Measurements from ENCODE around the gene SHROOM3. TPM values are rescaled to one million over a fixed set of nuclear protein-coding genes. Genes with fewer than 3 reads are reported as not detected.

Gene SHROOM3
- total RNA-seq, 2 experiments from 2014 or later: not detected

DNA sequence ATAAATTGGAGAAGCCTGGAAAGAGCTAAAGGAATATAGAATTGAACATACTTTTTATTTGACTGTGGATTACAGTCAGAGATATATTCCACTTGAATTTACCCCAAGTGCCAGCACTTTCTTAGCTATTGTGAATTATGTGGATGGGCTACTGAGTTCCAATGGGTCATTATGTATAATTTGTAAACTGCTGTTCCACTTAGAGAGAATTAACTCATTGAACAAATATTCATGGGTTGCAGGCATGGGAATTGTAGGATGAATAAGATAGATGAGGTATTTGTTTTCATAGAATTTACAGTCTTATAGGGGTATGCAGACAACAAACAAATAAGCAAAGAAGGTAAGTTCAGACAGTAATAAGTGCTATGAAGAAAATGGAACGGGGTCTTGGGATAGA is 195.7 kb downstream of the SHROOM3 start:
- no peak for DNase-seq
- Mint-ChIP-seq H3K9me3 (no peaks in the 10 kb centered on the region), H3K27ac (no peak overlapping the region), H3K4me1 (no peaks in the 10 kb centered on the region), H3K4me3 (no peak overlapping the region), H3K36me3 (ENCODE audit: low read depth) (no peaks in the 10 kb centered on the region), H3K27me3 (peaks cover 36% of the 10 kb centered on the region)
- CTCF ChIA-PET: no interaction called here
- POLR2A ChIA-PET: no interaction called here

DNA sequence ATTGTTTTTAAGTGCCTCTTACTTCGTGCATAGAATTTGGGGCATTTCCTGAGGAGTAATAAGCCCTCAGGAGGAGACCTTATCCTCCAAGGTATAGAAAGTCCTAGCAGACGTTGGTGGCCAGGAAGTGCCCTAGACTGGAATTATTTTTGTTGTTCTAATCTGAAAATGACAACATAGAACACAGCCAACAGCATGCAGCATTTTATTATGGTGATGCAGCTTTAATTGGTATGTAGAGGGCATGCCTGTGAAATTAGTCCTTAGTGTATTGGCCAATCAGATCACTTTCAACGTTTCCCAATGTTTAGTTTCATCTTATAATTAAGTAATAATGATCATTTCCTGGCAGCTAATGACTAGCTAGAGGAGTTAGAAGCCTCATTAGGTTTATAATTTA is 199.2 kb downstream of the SHROOM3 start:
- H3K36me3 Mint-ChIP-seq (ENCODE audit: low read depth): no peaks in the 10 kb centered on the region
- no peaks in the 10 kb centered on the region for H3K9me3 Mint-ChIP-seq
- no peak for DNase-seq
- POLR2A ChIA-PET: no interaction called here
- H3K4me3 Mint-ChIP-seq: no peak overlapping the region
- CTCF ChIA-PET: interaction anchor here (0.7 kb wide), 1 partner anchor 12 kb away, joined by 3 read pairs; no protein-coding TSS in a partner anchor
- H3K27ac Mint-ChIP-seq: no peak overlapping the region
- H3K4me1 Mint-ChIP-seq: no peaks in the 10 kb centered on the region
- peaks cover 33% of the 10 kb centered on the region for H3K27me3 Mint-ChIP-seq

DNA sequence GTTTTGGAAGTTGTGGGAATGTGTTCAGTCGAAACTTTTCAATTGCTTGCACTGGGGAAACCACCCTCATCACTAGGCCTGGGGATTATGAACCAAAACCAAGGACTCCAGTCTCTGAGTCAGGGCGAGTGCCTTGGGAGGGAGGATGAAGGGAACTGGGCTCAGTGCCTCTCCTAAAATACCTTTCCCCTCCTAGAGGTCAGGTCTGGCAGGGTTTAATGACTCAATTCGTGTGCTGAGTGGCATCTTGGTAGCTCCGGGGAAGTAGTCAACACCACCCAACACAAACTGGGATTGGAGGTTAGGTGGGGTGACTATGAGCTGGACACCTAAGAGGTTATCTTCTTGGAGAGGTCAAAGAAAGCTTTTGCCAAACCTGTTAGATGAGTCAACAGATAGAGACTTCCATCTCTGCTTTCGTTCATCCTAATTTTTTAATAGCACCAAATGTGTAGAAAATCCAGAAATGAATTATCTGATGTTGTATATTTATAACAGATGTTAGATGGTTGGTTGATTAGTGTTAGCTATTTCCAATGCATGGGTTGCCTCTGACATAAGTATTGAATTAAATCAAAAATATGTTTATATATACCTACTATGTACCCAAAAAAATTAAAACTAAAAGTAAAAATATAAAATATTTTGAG is 202.8 kb downstream of the SHROOM3 start:
- H3K36me3 Mint-ChIP-seq (ENCODE audit: low read depth): no peaks in the 10 kb centered on the region
- ChIA-PET CTCF (no interaction called here), POLR2A (no interaction called here)
- H3K9me3 Mint-ChIP-seq: no peaks in the 10 kb centered on the region
- no peak for DNase-seq
- H3K27ac Mint-ChIP-seq: no peak overlapping the region
- no peaks in the 10 kb centered on the region for H3K4me1 Mint-ChIP-seq
- H3K27me3 Mint-ChIP-seq: peaks cover 20% of the 10 kb centered on the region
- H3K4me3 Mint-ChIP-seq: no peak overlapping the region

- Mint-ChIP-seq H3K9me3 (no peaks in the 10 kb centered on the region), H3K27ac (no peak overlapping the region), H3K36me3 (ENCODE audit: low read depth) (no peaks in the 10 kb centered on the region), H3K4me1 (no peaks in the 10 kb centered on the region), H3K4me3 (no peak overlapping the region), H3K27me3 (peaks cover 20% of the 10 kb centered on the region)
- CTCF ChIA-PET: no interaction called here
- POLR2A ChIA-PET: no interaction called here
- no peak for DNase-seq
Measured at GRCh38 chr4:76639288-76639687, 204.3 kb downstream of the SHROOM3 start.

- H3K27ac Mint-ChIP-seq: no peak overlapping the region
- no peak overlapping the region for H3K4me3 Mint-ChIP-seq
- no peaks in the 10 kb centered on the region for H3K36me3 Mint-ChIP-seq (ENCODE audit: low read depth)
- ChIA-PET CTCF (no interaction called here), POLR2A (no interaction called here)
- H3K9me3 Mint-ChIP-seq: no peaks in the 10 kb centered on the region
- H3K4me1 Mint-ChIP-seq: no peaks in the 10 kb centered on the region
- DNase-seq: no peak
- H3K27me3 Mint-ChIP-seq: peaks cover 16% of the 10 kb centered on the region
Measured at GRCh38 chr4:76640353-76640910, 205.4 kb downstream of the SHROOM3 start.

DNA sequence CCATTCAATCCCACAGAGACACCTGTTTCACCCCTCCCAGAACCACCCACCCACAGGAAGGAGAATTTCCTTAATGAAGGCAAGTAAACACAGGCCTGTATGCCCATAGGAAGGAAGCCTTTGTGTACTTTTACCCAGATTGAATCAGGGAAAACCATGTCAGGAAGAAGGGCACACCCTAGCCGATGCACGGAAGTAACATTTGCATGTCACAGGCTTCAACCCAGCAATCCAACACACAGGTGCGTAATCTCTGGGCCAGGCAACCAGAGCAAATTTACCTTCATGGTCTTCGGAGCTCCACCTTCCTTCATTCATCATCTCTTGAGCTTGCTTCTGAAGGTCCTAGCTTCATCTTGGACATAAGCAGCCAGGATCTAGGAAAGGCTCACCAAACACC is 206.3 kb downstream of the SHROOM3 start:
- no peak for DNase-seq
- ChIA-PET POLR2A (no interaction called here), CTCF (no interaction called here)
- Mint-ChIP-seq H3K27me3 (peaks cover 19% of the 10 kb centered on the region), H3K9me3 (no peaks in the 10 kb centered on the region), H3K36me3 (ENCODE audit: low read depth) (no peaks in the 10 kb centered on the region), H3K4me1 (no peaks in the 10 kb centered on the region), H3K4me3 (no peak overlapping the region), H3K27ac (no peak overlapping the region)

DNA sequence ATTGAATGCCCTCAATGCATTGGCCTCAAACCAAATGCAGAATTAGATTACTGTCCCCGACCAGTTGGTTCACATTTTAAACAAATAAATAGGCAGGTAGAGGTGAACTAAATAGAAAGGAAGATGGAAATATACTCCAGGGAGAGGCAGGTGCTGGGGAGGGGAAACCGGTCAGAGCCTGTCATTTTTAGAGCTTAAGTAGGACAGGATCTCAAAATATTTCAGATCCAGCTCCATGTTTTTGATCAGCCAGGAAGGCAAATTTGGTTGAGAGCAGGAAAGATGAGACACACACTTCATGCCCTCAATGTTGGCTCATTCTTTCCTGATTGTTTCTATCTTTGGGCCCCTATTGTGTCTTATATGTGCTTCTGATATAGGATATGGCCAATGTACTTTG is 206.7 kb downstream of the SHROOM3 start:
- no peaks in the 10 kb centered on the region for H3K4me1 Mint-ChIP-seq
- H3K27me3 Mint-ChIP-seq: peaks cover 21% of the 10 kb centered on the region
- POLR2A ChIA-PET: no interaction called here
- CTCF ChIA-PET: no interaction called here
- H3K36me3 Mint-ChIP-seq (ENCODE audit: low read depth): no peaks in the 10 kb centered on the region
- no peak overlapping the region for H3K27ac Mint-ChIP-seq
- no peak for DNase-seq
- H3K9me3 Mint-ChIP-seq: no peaks in the 10 kb centered on the region
- H3K4me3 Mint-ChIP-seq: no peak overlapping the region

DNA sequence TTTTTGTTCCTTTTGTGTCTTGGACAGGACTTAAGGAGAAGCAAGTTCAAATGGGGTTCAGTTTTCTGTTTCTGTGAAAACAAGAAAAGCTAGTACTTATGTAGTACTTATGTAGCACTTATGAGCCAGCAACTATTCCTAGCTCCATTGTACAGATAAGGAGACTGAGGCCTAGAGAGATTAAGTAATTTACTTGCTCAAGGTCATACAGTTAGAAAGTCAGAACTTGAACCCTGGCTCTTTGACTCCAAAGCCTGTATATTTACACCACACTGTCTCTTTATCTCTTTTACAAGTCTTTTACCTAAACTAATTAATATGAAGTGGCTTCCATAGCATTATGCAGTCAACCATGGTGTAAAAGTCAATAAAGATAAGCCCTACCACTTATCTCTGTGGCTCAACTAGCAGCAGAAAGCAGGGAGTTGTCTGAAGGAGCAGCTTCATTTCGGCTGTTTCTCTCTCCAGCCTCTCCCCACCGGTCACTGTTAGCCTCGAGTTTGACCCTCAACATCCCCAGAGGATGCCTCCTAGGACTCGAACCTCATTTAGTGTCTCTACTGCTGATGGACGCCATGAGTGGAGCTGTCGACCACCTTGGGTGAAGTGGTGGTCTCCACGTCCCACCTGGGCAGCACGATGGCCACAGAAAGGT is 209.9 kb downstream of the SHROOM3 start:
- H3K36me3 Mint-ChIP-seq (ENCODE audit: low read depth): no peaks in the 10 kb centered on the region
- CTCF ChIA-PET: no interaction called here
- H3K27ac Mint-ChIP-seq: no peak overlapping the region
- no peak overlapping the region for H3K4me3 Mint-ChIP-seq
- H3K4me1 Mint-ChIP-seq: no peaks in the 10 kb centered on the region
- no peaks in the 10 kb centered on the region for H3K9me3 Mint-ChIP-seq
- peaks cover 13% of the 10 kb centered on the region for H3K27me3 Mint-ChIP-seq
- DNase-seq: no peak
- POLR2A ChIA-PET: no interaction called here

GRCh38 chr4:76649086-76649485 is 214.1 kb downstream of the SHROOM3 start:
- Mint-ChIP-seq H3K27me3 (peaks cover 7% of the 10 kb centered on the region), H3K36me3 (ENCODE audit: low read depth) (no peaks in the 10 kb centered on the region), H3K27ac (no peak overlapping the region), H3K4me1 (no peaks in the 10 kb centered on the region), H3K4me3 (no peak overlapping the region), H3K9me3 (peaks cover 3% of the 10 kb centered on the region)
- CTCF ChIA-PET: no interaction called here
- DNase-seq: no peak
- POLR2A ChIA-PET: no interaction called here

DNA sequence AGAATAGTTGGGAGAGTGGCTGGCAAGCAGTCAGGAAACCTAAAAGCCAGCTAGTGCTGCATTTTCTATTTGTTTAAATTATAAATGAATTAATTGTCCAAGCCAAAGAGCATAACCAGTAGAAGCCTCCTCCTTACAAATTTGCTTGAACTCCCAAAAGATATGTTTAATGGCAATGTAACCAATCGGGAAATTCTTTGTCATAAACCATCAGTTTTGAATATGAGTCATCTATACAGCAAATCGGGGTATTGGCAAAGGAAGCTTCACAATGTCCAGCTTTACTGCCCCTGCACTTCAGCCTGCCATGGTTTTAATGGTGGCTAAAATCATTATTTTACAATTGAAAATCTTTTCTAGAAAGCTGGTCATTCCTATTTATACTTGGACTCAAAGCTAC is 216.6 kb downstream of the SHROOM3 start:
- ChIA-PET POLR2A (no interaction called here), CTCF (interaction anchor here (1.0 kb wide), 1 partner anchor 24 kb away, joined by 3 read pairs; no protein-coding TSS in a partner anchor)
- no peaks in the 10 kb centered on the region for H3K36me3 Mint-ChIP-seq (ENCODE audit: low read depth)
- no peak overlapping the region for H3K4me3 Mint-ChIP-seq
- no peak for DNase-seq
- H3K27ac Mint-ChIP-seq: no peak overlapping the region
- peaks cover 3% of the 10 kb centered on the region for H3K9me3 Mint-ChIP-seq
- H3K4me1 Mint-ChIP-seq: no peaks in the 10 kb centered on the region
- H3K27me3 Mint-ChIP-seq: peaks cover 2% of the 10 kb centered on the region

DNA sequence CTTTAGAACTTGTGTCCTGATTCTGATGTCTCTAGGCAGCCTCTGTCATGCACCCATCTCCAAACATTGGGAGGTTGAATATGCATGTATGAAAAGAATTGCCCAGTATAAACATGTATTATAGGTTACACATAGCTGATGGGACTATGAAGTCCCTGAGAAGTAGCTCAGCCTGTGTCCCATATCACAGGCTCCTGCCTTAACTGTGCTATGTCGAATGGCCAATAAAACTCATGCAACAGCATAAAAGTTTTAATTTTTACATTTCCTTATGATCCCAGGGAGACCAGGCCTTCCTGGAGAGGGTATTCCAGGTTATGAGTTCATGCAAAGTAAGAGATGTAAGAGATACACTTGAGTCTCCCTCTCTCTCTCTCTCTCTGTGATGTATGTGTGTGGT is 217.4 kb downstream of the SHROOM3 start:
- Mint-ChIP-seq H3K4me3 (no peak overlapping the region), H3K36me3 (ENCODE audit: low read depth) (no peaks in the 10 kb centered on the region), H3K27me3 (peaks cover 2% of the 10 kb centered on the region), H3K9me3 (peaks cover 3% of the 10 kb centered on the region), H3K27ac (no peak overlapping the region), H3K4me1 (no peaks in the 10 kb centered on the region)
- no peak for DNase-seq
- ChIA-PET POLR2A (no interaction called here), CTCF (interaction anchor here (0.6 to 1.0 kb wide), 2 partner anchors 25 to 150 kb away, joined by 3 read pairs; no protein-coding TSS in a partner anchor)

DNA sequence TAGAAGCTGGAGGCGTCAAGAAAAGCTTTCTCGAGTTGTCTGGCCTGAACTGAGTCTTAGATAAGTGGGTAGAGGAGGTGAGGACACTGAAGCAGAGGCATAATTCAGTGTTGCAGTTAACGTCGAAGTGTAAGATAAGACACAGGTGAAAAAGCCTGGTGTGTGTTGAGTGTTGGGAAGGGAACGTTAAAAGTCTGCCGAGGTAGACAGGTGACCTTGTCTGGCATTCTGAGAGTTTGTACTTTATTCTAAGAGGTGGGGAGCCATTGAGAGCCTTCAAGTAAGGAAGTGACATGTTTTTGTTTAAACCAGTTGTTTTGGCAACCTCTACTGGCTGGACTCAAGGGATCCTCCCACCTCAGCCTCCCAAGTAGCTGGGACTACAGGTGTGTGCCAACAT is 219.1 kb downstream of the SHROOM3 start:
- Mint-ChIP-seq H3K27ac (no peak overlapping the region), H3K9me3 (peaks cover 3% of the 10 kb centered on the region), H3K27me3 (peaks cover 4% of the 10 kb centered on the region), H3K4me3 (no peak overlapping the region), H3K4me1 (peaks cover 2% of the 10 kb centered on the region), H3K36me3 (ENCODE audit: low read depth) (no peaks in the 10 kb centered on the region)
- ChIA-PET CTCF (no interaction called here), POLR2A (interaction anchor here (1.0 kb wide), 1 partner anchor 10 kb away, joined by 3 read pairs; no protein-coding TSS in a partner anchor)
- DNase-seq: no peak

DNA sequence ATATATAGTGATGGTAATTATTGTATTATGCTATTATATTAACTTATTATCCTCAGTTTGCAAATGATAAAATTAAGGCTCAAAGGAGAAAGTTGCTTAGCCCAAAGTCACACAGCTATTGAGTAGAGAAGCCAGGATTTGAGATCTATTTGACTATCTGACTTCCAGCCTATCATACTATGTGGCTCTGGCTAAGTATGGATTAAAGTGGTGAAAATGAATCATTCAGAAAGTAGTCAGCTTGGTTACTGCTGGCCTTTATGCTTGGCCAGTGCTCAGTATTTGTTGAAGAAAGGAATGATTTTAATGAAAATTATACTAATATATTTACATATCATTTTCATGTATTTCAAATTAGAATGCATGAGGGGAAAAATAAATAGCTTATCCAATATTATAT is 219.8 kb downstream of the SHROOM3 start:
- Mint-ChIP-seq H3K27ac (no peak overlapping the region), H3K9me3 (peaks cover 3% of the 10 kb centered on the region), H3K36me3 (ENCODE audit: low read depth) (no peaks in the 10 kb centered on the region), H3K4me1 (peaks cover 2% of the 10 kb centered on the region), H3K27me3 (peaks cover 4% of the 10 kb centered on the region), H3K4me3 (no peak overlapping the region)
- ChIA-PET CTCF (no interaction called here), POLR2A (interaction anchor here (1.0 kb wide), 1 partner anchor 11 kb away, joined by 3 read pairs; no protein-coding TSS in a partner anchor)
- no peak for DNase-seq
